Stomach (tissue), 9 donors: Measurements from ENCODE around the gene PTGES. TPM values are rescaled to one million over a fixed set of nuclear protein-coding genes. Genes with fewer than 3 reads are reported as not detected.
A peak's percentile ranks its signal among the peaks of the same experiment; 100 is the strongest.
"Not testable (repeated sequence)": the region's sequence is repeated elsewhere in the genome, so short reads cannot be mapped to it uniquely, and the experiment has no call there.

Source experiments
- DNase-seq, 2 donors: peaks; one replicate each; pipeline versions ENCODE4 v3.0.0 to v3.0.0-alpha.2; 2013 to 2019
- H3K27ac ChIP-seq, 5 donors: fragments of 200-600 bp in 4 of 5; sonication (generic) in 4 of 5; one replicate each; pipeline ENCODE4 v1.5.1; 2013 to 2019; ENCODE audit warnings: mild to moderate bottlenecking in 1 of 5, moderate library complexity in 1 of 5
- H3K27me3 ChIP-seq, 3 donors: fragments of 200-600 bp; sonication (generic); one replicate each; pipeline ENCODE4 v1.5.1; 2017 to 2019; ENCODE audit warnings: mixed run types in 1 of 3
- H3K36me3 ChIP-seq, 4 donors: fragments of 200-600 bp; sonication (generic); 1 replicate in 3 of 4; 2 replicates in 1 of 4; pipeline ENCODE4 v1.5.1; 2016 to 2019
- H3K4me1 ChIP-seq, 4 donors: fragments of 200-600 bp; sonication (generic); one replicate each; pipeline ENCODE4 v1.5.1; 2016 to 2019
- H3K4me3 ChIP-seq, 4 donors: fragments of 200-600 bp; sonication (generic) in 3 of 4; one replicate each; pipeline ENCODE4 v1.5.1; 2016 to 2019; ENCODE audit warnings: mild to moderate bottlenecking in 1 of 4
- H3K9me3 ChIP-seq, 4 donors: fragments of 200-600 bp; sonication (generic); one replicate each; pipeline ENCODE4 v1.5.1; 2016 to 2019
- CTCF ChIP-seq, 7 experiments: fragments of 450-650 bp in 4 of 7; fragments of 200-600 bp in 3 of 7; sonication (generic) in 3 of 7; IDR thresholded peaks; one replicate each; pipeline ENCODE4 v1.5.1; 2016 to 2019; ENCODE audit warnings: antibody characterized with exemption in 7 of 7, control low read depth in 2 of 7, mild to moderate bottlenecking in 1 of 7
- EP300 ChIP-seq: sonication (generic); formaldehyde crosslinking; IDR thresholded peaks from one replicate; pipeline ENCODE4 v1.6.1; 2017; ENCODE audit warnings: antibody characterized with exemption
- POLR2A ChIP-seq, 4 donors: fragments of 450-650 bp; IDR thresholded peaks; one replicate each; pipeline ENCODE4 v1.6.1; 2016; ENCODE audit warnings: antibody characterized with exemption in 4 of 4, control low read depth in 2 of 4, mild to moderate bottlenecking in 1 of 4, moderate library complexity in 1 of 4
- POLR2AphosphoS5 ChIP-seq, 3 donors: sonication (generic); formaldehyde crosslinking; IDR thresholded peaks; one replicate each; pipeline ENCODE4 v1.6.1; 2016; ENCODE audit warnings: antibody characterized with exemption in 3 of 3
- whole genome bisulfite sequencing, 5 donors: extraction: QIAGEN DNeasy Blood & Tissue Kit in 3 of 5; methylation state at CpG; one replicate each; pipeline versions ENCODE4 v1.1.5 to v1.1.7; 2013 to 2018; 5-methylcytosine and 5-hydroxymethylcytosine counted together
- intact Hi-C: fragments of 100-400 bp; cut with DNase I; formaldehyde crosslinking; loops from one replicate; pipeline ENCODE4 v1.15.1; 2023; ENCODE audit warnings: low total_unique reads
- polyA plus RNA-seq, 3 donors: library from polyadenylated mRNA; stranded (reverse); fragments of 200-250 nt; gene quantifications; one replicate each; pipeline ENCODE4 v1.2.3, GENCODE V29; 2013
- total RNA-seq, 5 donors: library from RNA; depleted of rRNA; stranded (reverse); fragments of >200 nt; gene quantifications; one replicate each; pipeline versions ENCODE4 v1.1.0 to v1.2.3, GENCODE V29; 2014 to 2016
- donor health status: healthy with polysubstance abuse.
- donor health status: Bipolar disorder and iron deficiency.
- donor health status: healthy.

The PTGES gene
- total and polyA plus RNA-seq, 8 donors = 0.58 to 15.3 (median 3.6) TPM; not detected in 1

- H3K36me3 ChIP-seq = no peaks in the 10 kb centered on the region
- H3K27ac ChIP-seq = no peak overlapping the region
- intact Hi-C loops = no loop called here
- H3K9me3 ChIP-seq = no peaks in the 10 kb centered on the region
- no peaks in the 10 kb centered on the region for H3K27me3 ChIP-seq
- TF ChIP-seq POLR2A (IDR thresholded peaks at IDR 0.05) (no peak), EP300 (no peak), POLR2AphosphoS5 (IDR thresholded peaks at IDR 0.05) (no peak)
- peaks cover 0 to 6% (median under 1%) of the 10 kb centered on the region in 4 donors for H3K4me1 ChIP-seq
- WGBS, 5 donors = 92 to 95% (median 94%) methylated on average over 6 of the region's 6 CpGs
- H3K4me3 ChIP-seq = no peak overlapping the region
- no peak for DNase-seq
Observed at GRCh38 chr9:129768486-129768885, 15.6 kb upstream of the PTGES start.

GRCh38 chr9:129765764-129766317 is 13.0 kb upstream of the PTGES start:
- Histone ChIP-seq H3K9me3 (no peaks in the 10 kb centered on the region), H3K27ac (no peak overlapping the region), H3K36me3 (no peaks in the 10 kb centered on the region), H3K4me1 (peaks cover 6 to 21% (median 13%) of the 10 kb centered on the region in 4 donors), H3K27me3 (no peaks in the 10 kb centered on the region), H3K4me3 (no peak overlapping the region)
- intact Hi-C loops = no loop called here
- DNase-seq = no peak
- 81 to 97% (median 92%) methylated on average over 4 of the region's 4 CpGs for WGBS, 5 donors
- TF ChIP-seq POLR2A (IDR thresholded peaks at IDR 0.05) = no peak
- TF ChIP-seq EP300 = no peak
- no peak for TF ChIP-seq POLR2AphosphoS5 (IDR thresholded peaks at IDR 0.05)
- no peak for TF ChIP-seq CTCF (IDR thresholded peaks at IDR 0.05)

- peak in 1 of 2 donors; percentile 39 for DNase-seq
- no peak for TF ChIP-seq CTCF (IDR thresholded peaks at IDR 0.05)
- TF ChIP-seq POLR2A (IDR thresholded peaks at IDR 0.05) = no peak
- no peak for TF ChIP-seq POLR2AphosphoS5 (IDR thresholded peaks at IDR 0.05)
- TF ChIP-seq EP300 = no peak
- intact Hi-C loops = no loop called here
- peaks cover 6 to 21% (median 13%) of the 10 kb centered on the region in 4 donors for H3K4me1 ChIP-seq
- H3K27me3 ChIP-seq = no peaks in the 10 kb centered on the region
- peak overlapping the region; percentile 54 to 83 (median 77) for H3K27ac ChIP-seq
- H3K9me3 ChIP-seq = no peaks in the 10 kb centered on the region
- no peaks in the 10 kb centered on the region for H3K36me3 ChIP-seq
- 71 to 80% (median 74%) methylated on average over 13 of the region's 13 CpGs for WGBS, 5 donors
- H3K4me3 ChIP-seq = no peak overlapping the region
Observed at GRCh38 chr9:129762985-129763926, 10.4 kb upstream of the PTGES start.

GRCh38 chr9:129762370-129762984 is 9.6 kb upstream of the PTGES start:
- H3K27me3 ChIP-seq, H3K4me3 ChIP-seq, H3K9me3 ChIP-seq, intact Hi-C loops, H3K36me3 ChIP-seq: not testable (repeated sequence)
- Histone ChIP-seq H3K27ac (peak overlapping the region in 4 of 5 donors; percentile 77 to 83 (median 80)), H3K4me1 (peaks cover 6 to 22% (median 13%) of the 10 kb centered on the region in 4 donors)
- DNase-seq = peak in 1 of 2 donors; percentile 53
- WGBS, 5 donors = 47 to 72% (median 62%) methylated on average over 9 to 13 of the region's 13 CpGs
- peak in 2 of 3 donors; percentile 21 to 35 for TF ChIP-seq POLR2AphosphoS5 (IDR thresholded peaks at IDR 0.05)

- H3K9me3 ChIP-seq = no peaks in the 10 kb centered on the region
- no peak overlapping the region for H3K4me3 ChIP-seq
- peak in 1 of 3 donors; percentile 7 for TF ChIP-seq POLR2AphosphoS5 (IDR thresholded peaks at IDR 0.05)
- no peak for TF ChIP-seq POLR2A (IDR thresholded peaks at IDR 0.05)
- no peak for TF ChIP-seq CTCF (IDR thresholded peaks at IDR 0.05)
- TF ChIP-seq EP300 = no peak
- H3K36me3 ChIP-seq = no peaks in the 10 kb centered on the region
- no peaks in the 10 kb centered on the region for H3K27me3 ChIP-seq
- DNase-seq = peak in 1 of 2 donors; percentile 71
- 23 to 60% (median 27%) methylated on average over 2 to 6 of the region's 6 CpGs for WGBS, 5 donors
- H3K27ac ChIP-seq = peak overlapping the region; percentile 65 to 83 (median 77)
- intact Hi-C loops = no loop called here
- H3K4me1 ChIP-seq = peaks cover 6 to 28% (median 15%) of the 10 kb centered on the region in 4 donors
Observed at GRCh38 chr9:129761901-129762369, 9.1 kb upstream of the PTGES start.
